A673 (cell line): ENCODE data around the gene OSTN. TPM values are rescaled to one million over a fixed set of nuclear protein-coding genes. Genes with fewer than 3 reads are reported as not detected.

ENCODE experiments used
- BruUV-seq: library from RNA; stranded (reverse); fragments of 400-500 nt; replicated peaks from 2 replicates; lab custom pipeline; 2021; lab: Mats Ljungman, UMichigan
- CTCF ChIA-PET: fragments of 300-600 bp; sonication (Branson Sonifier 250); formaldehyde crosslinking; loops from one replicate; lab custom pipeline; 2022; ENCODE audit warnings: antibody characterized with exemption; lab: Charles Lee
- POLR2A ChIA-PET: fragments of 300-600 bp; sonication (Branson Sonifier 250); formaldehyde crosslinking; loops from one replicate; lab custom pipeline; 2022; ENCODE audit warnings: antibody characterized with exemption; ENCODE audit not compliant: low non-redundant PET; lab: Charles Lee
- DNase-seq: peaks from one replicate; pipeline ENCODE4 v3.0.0-alpha.2; 2015; ENCODE audit warnings: low spot score
- H3K27ac ChIP-seq: fragments of 200-600 bp; sonication (generic); 2 replicates; pipeline ENCODE4 v1.5.1; 2016; ENCODE audit warnings: mixed run types, low read depth, mild to moderate bottlenecking, mixed read lengths, antibody characterized with exemption, low read length; ENCODE audit not compliant: poor library complexity, severe bottlenecking
- H3K27me3 ChIP-seq: fragments of 200-600 bp; sonication (generic); replicated peaks from 2 replicates; pipeline ENCODE4 v1.6.1; 2017; ENCODE audit warnings: mixed run types, low read depth, mild to moderate bottlenecking, mixed read lengths, antibody characterized with exemption, low read length; ENCODE audit not compliant: insufficient read depth, poor library complexity
- H3K36me3 ChIP-seq: fragments of 200-600 bp; sonication (generic); 2 replicates; pipeline ENCODE4 v1.6.1; 2016; ENCODE audit warnings: mixed run types, mild to moderate bottlenecking, mixed read lengths, antibody characterized with exemption, low read length; ENCODE audit not compliant: insufficient read depth, poor library complexity, severe bottlenecking
- H3K4me1 ChIP-seq: fragments of 200-600 bp; sonication (generic); 2 replicates; pipeline ENCODE4 v1.6.1; 2017; ENCODE audit warnings: mixed run types, mild to moderate bottlenecking, mixed read lengths, antibody characterized with exemption, low read length; ENCODE audit not compliant: insufficient read depth, poor library complexity, severe bottlenecking
- H3K4me3 ChIP-seq: fragments of 200-600 bp; sonication (generic); 2 replicates; pipeline ENCODE4 v1.5.1; 2016; ENCODE audit warnings: low read depth, mixed run types, mild to moderate bottlenecking, mixed read lengths, low read length; ENCODE audit not compliant: poor library complexity, severe bottlenecking
- H3K9me3 ChIP-seq: fragments of 200-600 bp; sonication (generic); 2 replicates; pipeline ENCODE4 v1.6.1; 2016; ENCODE audit warnings: mixed run types, low read depth, mild to moderate bottlenecking, mixed read lengths, antibody characterized with exemption, low read length; ENCODE audit not compliant: poor library complexity, severe bottlenecking
- EZH2 ChIP-seq: fragments of 200-600 bp; sonication (generic); IDR thresholded peaks from 2 replicates; pipeline ENCODE4 v1.6.1; 2017; ENCODE audit warnings: borderline replicate concordance, low read depth, mild to moderate bottlenecking, mixed read lengths, antibody characterized with exemption, low read length; ENCODE audit not compliant: poor library complexity, severe bottlenecking
- intact Hi-C: fragments of 100-400 bp; cut with micrococcal nuclease; formaldehyde crosslinking; loops from one replicate; pipeline ENCODE4 v1.10.0; 2022; ENCODE audit not compliant: unreplicated experiment
- total RNA-seq: library from RNA; stranded (reverse); gene quantifications from 2 replicates; pipeline ENCODE4 v1.2.3, GENCODE V29; 2021
- TF ChIP-seq, protein P1 (sequence below): fragments of 300-800, 200-600 bp; sonication (generic); conservative IDR thresholded peaks from 2 replicates; pipeline ENCODE4 v1.5.1; 2017; ENCODE audit warnings: low read depth, mild to moderate bottlenecking, antibody characterized with exemption, low read length, moderate library complexity, mixed read lengths

Gene OSTN
- total RNA-seq, 1 experiment from 2014 or later, result not detected

DNA sequence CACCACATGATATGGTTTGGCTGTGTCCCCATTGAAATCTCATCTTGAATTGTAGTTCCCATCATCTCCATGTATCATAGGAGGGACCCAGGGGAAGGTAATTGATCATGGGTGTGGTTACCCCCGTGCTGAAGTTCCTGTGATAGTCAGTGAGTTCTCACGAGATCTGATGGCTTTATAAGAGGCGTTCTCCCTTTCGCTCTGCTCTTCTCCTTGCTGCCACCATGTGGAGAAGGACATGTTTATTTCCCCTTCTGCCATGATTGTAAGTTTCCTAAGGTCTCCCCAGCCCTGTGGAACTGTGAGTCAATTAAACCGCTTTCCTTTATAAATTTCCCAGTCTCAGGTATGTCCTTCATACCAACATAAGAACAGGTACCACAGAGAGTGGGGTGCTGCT lies 21.9 kb downstream of the OSTN start:
- ChIA-PET POLR2A (no interaction called here), CTCF (no interaction called here)
- Histone ChIP-seq H3K4me1 (no peaks in the 10 kb centered on the region), H3K9me3 (no peaks in the 10 kb centered on the region), H3K27me3 (no peaks in the 10 kb centered on the region), H3K36me3 (no peaks in the 10 kb centered on the region), H3K27ac (no peak overlapping the region), H3K4me3 (no peak overlapping the region)
- DNase-seq, result peak; percentile 60
- TF ChIP-seq EZH2, result no peak
- TF ChIP-seq, protein P1, sequence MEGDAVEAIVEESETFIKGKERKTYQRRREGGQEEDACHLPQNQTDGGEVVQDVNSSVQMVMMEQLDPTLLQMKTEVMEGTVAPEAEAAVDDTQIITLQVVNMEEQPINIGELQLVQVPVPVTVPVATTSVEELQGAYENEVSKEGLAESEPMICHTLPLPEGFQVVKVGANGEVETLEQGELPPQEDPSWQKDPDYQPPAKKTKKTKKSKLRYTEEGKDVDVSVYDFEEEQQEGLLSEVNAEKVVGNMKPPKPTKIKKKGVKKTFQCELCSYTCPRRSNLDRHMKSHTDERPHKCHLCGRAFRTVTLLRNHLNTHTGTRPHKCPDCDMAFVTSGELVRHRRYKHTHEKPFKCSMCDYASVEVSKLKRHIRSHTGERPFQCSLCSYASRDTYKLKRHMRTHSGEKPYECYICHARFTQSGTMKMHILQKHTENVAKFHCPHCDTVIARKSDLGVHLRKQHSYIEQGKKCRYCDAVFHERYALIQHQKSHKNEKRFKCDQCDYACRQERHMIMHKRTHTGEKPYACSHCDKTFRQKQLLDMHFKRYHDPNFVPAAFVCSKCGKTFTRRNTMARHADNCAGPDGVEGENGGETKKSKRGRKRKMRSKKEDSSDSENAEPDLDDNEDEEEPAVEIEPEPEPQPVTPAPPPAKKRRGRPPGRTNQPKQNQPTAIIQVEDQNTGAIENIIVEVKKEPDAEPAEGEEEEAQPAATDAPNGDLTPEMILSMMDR, result peak; percentile 39
- BruUV-seq, result no TSS peak
- intact Hi-C loops, result no loop called here

DNA sequence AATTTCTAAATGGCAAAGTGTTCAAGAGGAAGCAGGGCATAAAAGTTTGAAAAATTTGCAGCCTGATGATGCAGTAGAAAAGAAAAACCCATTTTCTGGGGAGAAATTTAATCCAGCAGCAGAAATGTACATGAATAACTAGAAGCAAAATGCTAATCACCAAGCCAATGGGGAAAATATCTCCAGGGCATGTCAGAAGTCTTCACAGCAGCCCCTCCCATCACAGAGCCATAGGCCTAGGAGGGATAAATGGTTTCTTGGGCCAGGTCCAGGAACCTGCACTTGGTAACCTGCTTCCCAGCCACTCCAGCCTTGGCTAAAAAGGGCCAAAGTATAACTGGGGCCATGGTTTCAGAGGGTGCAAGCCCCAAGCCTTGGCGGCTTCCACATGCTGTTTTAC lies 22.6 kb downstream of the OSTN start:
- intact Hi-C loops, result no loop called here
- CTCF ChIA-PET, result no interaction called here
- Histone ChIP-seq H3K9me3 (no peaks in the 10 kb centered on the region), H3K27ac (no peak overlapping the region), H3K4me1 (no peaks in the 10 kb centered on the region), H3K27me3 (no peaks in the 10 kb centered on the region), H3K36me3 (no peaks in the 10 kb centered on the region), H3K4me3 (no peak overlapping the region)
- BruUV-seq, result no TSS peak
- POLR2A ChIA-PET, result no interaction called here
- TF ChIP-seq, protein P1, result no peak
- no peak for TF ChIP-seq EZH2
- no peak for DNase-seq

- H3K27ac ChIP-seq, result no peak overlapping the region
- H3K4me1 ChIP-seq, result no peaks in the 10 kb centered on the region
- no TSS peak for BruUV-seq
- H3K4me3 ChIP-seq, result no peak overlapping the region
- CTCF ChIA-PET, result no interaction called here
- POLR2A ChIA-PET, result no interaction called here
- no peaks in the 10 kb centered on the region for H3K27me3 ChIP-seq
- TF ChIP-seq, protein P1, result no peak
- no peak for TF ChIP-seq EZH2
- no peak for DNase-seq
- intact Hi-C loops, result no loop called here
- no peaks in the 10 kb centered on the region for H3K36me3 ChIP-seq
- H3K9me3 ChIP-seq, result no peaks in the 10 kb centered on the region
Measured at GRCh38 chr3:191227541-191227940, 28.5 kb downstream of the OSTN start.
